ENCODE data around the gene ACO2. TPM values are rescaled to one million over a fixed set of nuclear protein-coding genes. Genes with fewer than 3 reads are reported as not detected.

ACO2 gene
- total RNA-seq, 2 donors from 2014 or later: 32.7 to 75.5 TPM

- DNase-seq (no peak), ATAC-seq (no peak)
- no peak for TF ChIP-seq CTCF (IDR thresholded peaks at IDR 0.05)
- TF ChIP-seq POLR2A (IDR thresholded peaks at IDR 0.05): no peak
- H3K9me3 ChIP-seq: no peaks in the 10 kb centered on the region
- WGBS, 2 donors: 90 to 91% methylated on average over 4 to 11 of the region's 11 CpGs
- intact Hi-C loops (cut with DNase I): no loop called here
- no peak overlapping the region for H3K4me3 ChIP-seq
- no peaks in the 10 kb centered on the region for H3K27me3 ChIP-seq
- H3K27ac ChIP-seq: no peak overlapping the region
- peaks cover 8% of the 10 kb centered on the region for H3K4me1 ChIP-seq
- no peaks in the 10 kb centered on the region for H3K36me3 ChIP-seq (replicated peaks in 1 of 2; ENCODE audit: insufficient read depth in 1 of 2, low read depth in 2 of 2)
Measured at GRCh38 chr22:41573677-41574076, 104.8 kb downstream of the ACO2 start.

DNA sequence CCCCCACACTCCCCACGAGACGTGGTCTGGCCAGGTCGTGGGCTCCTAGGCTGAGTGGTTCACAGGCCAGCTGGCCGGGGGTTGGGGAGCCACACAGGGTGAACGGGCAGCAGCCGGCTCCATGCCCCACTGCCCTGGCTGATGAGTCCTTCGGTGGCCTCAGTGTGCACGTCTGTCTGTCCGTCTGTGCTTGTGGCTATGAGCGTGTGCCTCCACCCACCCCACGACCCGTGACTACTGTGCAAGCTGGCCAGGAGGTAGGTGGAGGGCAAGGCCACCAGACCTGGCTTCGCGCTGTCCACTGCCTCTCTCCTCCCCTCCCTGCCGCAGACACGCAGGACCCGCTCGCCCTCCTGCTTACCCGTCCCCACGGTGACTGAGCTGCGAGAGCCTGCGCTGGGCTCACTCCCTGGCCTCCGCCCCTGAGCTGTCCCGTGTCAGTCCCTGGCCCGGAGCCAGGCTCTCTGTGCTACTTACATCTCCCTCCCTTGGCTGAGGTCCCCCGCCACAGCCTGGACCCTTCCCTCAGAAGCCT, 106.0 kb downstream of the ACO2 start:
- TF ChIP-seq POLR2A (IDR thresholded peaks at IDR 0.05) (no peak), CTCF (IDR thresholded peaks at IDR 0.05) (no peak)
- no peak overlapping the region for H3K4me3 ChIP-seq
- no peaks in the 10 kb centered on the region for H3K36me3 ChIP-seq (replicated peaks in 1 of 2; ENCODE audit: insufficient read depth in 1 of 2, low read depth in 2 of 2)
- DNase-seq: peak; percentile 31 to 54 (median 46)
- no peaks in the 10 kb centered on the region for H3K27me3 ChIP-seq
- no peak overlapping the region for H3K27ac ChIP-seq
- H3K4me1 ChIP-seq: no peaks in the 10 kb centered on the region
- ATAC-seq: no peak
- WGBS, 2 donors: 60 to 87% methylated on average over 3 to 26 of the region's 26 CpGs
- H3K9me3 ChIP-seq: no peaks in the 10 kb centered on the region
- intact Hi-C loops (cut with DNase I): no loop called here

- H3K4me1 ChIP-seq: no peaks in the 10 kb centered on the region
- no peak overlapping the region for H3K27ac ChIP-seq
- no peak for DNase-seq
- intact Hi-C loops (cut with DNase I): no loop called here
- H3K9me3 ChIP-seq: no peaks in the 10 kb centered on the region
- ATAC-seq: no peak
- 95 to 100% methylated on average over 1 to 13 of the region's 15 CpGs for WGBS, 2 donors
- TF ChIP-seq CTCF (IDR thresholded peaks at IDR 0.05) (no peak), POLR2A (IDR thresholded peaks at IDR 0.05) (no peak)
- no peaks in the 10 kb centered on the region for H3K27me3 ChIP-seq
- no peak overlapping the region for H3K4me3 ChIP-seq
- H3K36me3 ChIP-seq (replicated peaks in 1 of 2; ENCODE audit: insufficient read depth in 1 of 2, low read depth in 2 of 2): no peaks in the 10 kb centered on the region
Measured at GRCh38 chr22:41575533-41575932, 106.6 kb downstream of the ACO2 start.

- H3K36me3 ChIP-seq (replicated peaks in 1 of 2; ENCODE audit: insufficient read depth in 1 of 2, low read depth in 2 of 2): no peaks in the 10 kb centered on the region
- TF ChIP-seq CTCF (IDR thresholded peaks at IDR 0.05): peak; percentile 29 to 79 (median 45)
- no peak for TF ChIP-seq POLR2A (IDR thresholded peaks at IDR 0.05)
- ATAC-seq: peak; percentile 60
- intact Hi-C loops (cut with DNase I): no loop called here
- no peak overlapping the region for H3K4me3 ChIP-seq
- H3K9me3 ChIP-seq: no peaks in the 10 kb centered on the region
- H3K27me3 ChIP-seq: no peaks in the 10 kb centered on the region
- peak; percentile 47 to 67 (median 58) for DNase-seq
- H3K4me1 ChIP-seq: no peaks in the 10 kb centered on the region
- WGBS, 2 donors: 85% methylated on average over 9 of the region's 9 CpGs; no CpG with 5 or more reads in 1 of the 2 donors
- no peak overlapping the region for H3K27ac ChIP-seq
Measured at GRCh38 chr22:41576877-41577276, 108.0 kb downstream of the ACO2 start.

DNA sequence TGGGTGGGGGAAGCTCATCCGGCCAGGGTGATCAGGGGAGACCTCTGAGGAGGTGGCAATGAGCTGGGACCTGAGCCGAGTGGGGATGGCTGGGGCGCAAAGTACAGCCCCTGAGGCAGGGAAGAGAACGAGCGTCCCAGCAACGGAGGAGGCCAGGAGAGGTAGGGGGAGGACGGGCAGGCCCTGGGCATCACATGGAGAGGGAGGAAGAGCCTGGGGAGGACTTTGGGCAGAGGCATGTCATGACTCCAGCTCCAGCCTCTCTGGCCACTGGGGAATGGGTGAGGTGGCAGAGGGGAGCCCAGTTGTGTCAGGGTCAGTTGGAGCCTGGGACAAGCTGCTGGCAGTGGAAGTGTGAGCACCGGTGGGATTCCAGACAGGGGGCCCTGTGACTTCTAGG, 109.2 kb downstream of the ACO2 start:
- no peaks in the 10 kb centered on the region for H3K36me3 ChIP-seq (replicated peaks in 1 of 2; ENCODE audit: insufficient read depth in 1 of 2, low read depth in 2 of 2)
- H3K9me3 ChIP-seq: no peaks in the 10 kb centered on the region
- TF ChIP-seq POLR2A (IDR thresholded peaks at IDR 0.05) (no peak), CTCF (IDR thresholded peaks at IDR 0.05) (no peak)
- H3K4me3 ChIP-seq: no peak overlapping the region
- DNase-seq (no peak), ATAC-seq (no peak)
- intact Hi-C loops (cut with DNase I): no loop called here
- 86 to 93% methylated on average over 8 of the region's 8 CpGs for WGBS, 2 donors
- no peak overlapping the region for H3K27ac ChIP-seq
- H3K4me1 ChIP-seq: no peaks in the 10 kb centered on the region
- no peaks in the 10 kb centered on the region for H3K27me3 ChIP-seq

Data from body of pancreas (tissue), 4 donors.